ENCODE results near the gene TP73. TPM values are rescaled to one million over a fixed set of nuclear protein-coding genes. Genes with fewer than 3 reads are reported as not detected.
A peak's percentile ranks its signal among the peaks of the same experiment; 100 is the strongest.

The TP73 gene
- total RNA-seq, 1 donor from 2014 or later: 2.2 TPM

- Mint-ChIP-seq H3K27me3 (peaks cover 32% of the 10 kb centered on the region), H3K27ac (no peak overlapping the region), H3K36me3 (ENCODE audit: insufficient read depth) (no peaks in the 10 kb centered on the region), H3K4me3 (ENCODE audit: low read depth) (no peak overlapping the region), H3K4me1 (ENCODE audit: low read depth) (no peaks in the 10 kb centered on the region), H3K9me3 (ENCODE audit: low read depth) (no peaks in the 10 kb centered on the region)
- no peak for DNase-seq (ENCODE audit: low spot score, unreplicated experiment)
- no peak for TF ChIP-seq CTCF (IDR thresholded peaks at IDR 0.05; ENCODE audit: unreplicated experiment)
These were observed 29.8 kb downstream of the TP73 start for GRCh38 chr1:3681898-3682806.

- Mint-ChIP-seq H3K4me3 (ENCODE audit: low read depth) (no peak overlapping the region), H3K4me1 (ENCODE audit: low read depth) (no peaks in the 10 kb centered on the region), H3K36me3 (ENCODE audit: insufficient read depth) (no peaks in the 10 kb centered on the region), H3K27me3 (peaks cover 28% of the 10 kb centered on the region), H3K9me3 (ENCODE audit: low read depth) (no peaks in the 10 kb centered on the region), H3K27ac (no peak overlapping the region)
- DNase-seq (ENCODE audit: low spot score, unreplicated experiment): no peak
- no peak for TF ChIP-seq CTCF (IDR thresholded peaks at IDR 0.05; ENCODE audit: unreplicated experiment)
These were observed 30.9 kb downstream of the TP73 start for GRCh38 chr1:3683197-3683596.

GRCh38 chr1:3683992-3684391, 31.7 kb downstream of the TP73 start:
- Mint-ChIP-seq H3K27ac (no peak overlapping the region), H3K4me1 (ENCODE audit: low read depth) (no peaks in the 10 kb centered on the region), H3K9me3 (ENCODE audit: low read depth) (no peaks in the 10 kb centered on the region), H3K36me3 (ENCODE audit: insufficient read depth) (no peaks in the 10 kb centered on the region), H3K27me3 (peaks cover 30% of the 10 kb centered on the region), H3K4me3 (ENCODE audit: low read depth) (no peak overlapping the region)
- no peak for TF ChIP-seq CTCF (IDR thresholded peaks at IDR 0.05; ENCODE audit: unreplicated experiment)
- peak; percentile 49 for DNase-seq (ENCODE audit: low spot score, unreplicated experiment)

DNA sequence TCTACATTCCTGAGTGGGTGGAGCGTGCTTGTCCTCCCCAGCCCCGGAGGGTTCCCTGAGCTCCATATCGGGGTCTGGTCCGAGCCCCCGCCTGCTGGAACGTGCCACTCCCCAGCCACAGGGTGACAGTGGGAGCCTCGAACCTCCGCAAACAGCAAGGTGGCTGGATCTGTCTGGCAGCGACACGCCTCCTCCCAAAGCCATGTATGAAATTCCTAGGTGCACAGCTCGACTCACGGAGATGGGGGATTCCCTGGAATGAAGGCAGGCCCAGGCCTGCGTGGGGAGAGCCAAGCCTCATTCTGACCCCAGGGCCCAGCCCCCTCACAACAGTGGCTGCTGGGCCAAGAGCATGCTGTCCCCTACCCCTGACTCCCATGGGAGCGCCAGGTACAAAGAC, 32.9 kb downstream of the TP73 start:
- no peak for TF ChIP-seq CTCF (IDR thresholded peaks at IDR 0.05; ENCODE audit: unreplicated experiment)
- DNase-seq (ENCODE audit: low spot score, unreplicated experiment): no peak
- no peak overlapping the region for H3K27ac Mint-ChIP-seq
- H3K4me3 Mint-ChIP-seq (ENCODE audit: low read depth): no peak overlapping the region
- H3K4me1 Mint-ChIP-seq (ENCODE audit: low read depth): no peaks in the 10 kb centered on the region
- H3K9me3 Mint-ChIP-seq (ENCODE audit: low read depth): no peaks in the 10 kb centered on the region
- peaks cover 20% of the 10 kb centered on the region for H3K27me3 Mint-ChIP-seq
- H3K36me3 Mint-ChIP-seq (ENCODE audit: insufficient read depth): no peaks in the 10 kb centered on the region

DNA sequence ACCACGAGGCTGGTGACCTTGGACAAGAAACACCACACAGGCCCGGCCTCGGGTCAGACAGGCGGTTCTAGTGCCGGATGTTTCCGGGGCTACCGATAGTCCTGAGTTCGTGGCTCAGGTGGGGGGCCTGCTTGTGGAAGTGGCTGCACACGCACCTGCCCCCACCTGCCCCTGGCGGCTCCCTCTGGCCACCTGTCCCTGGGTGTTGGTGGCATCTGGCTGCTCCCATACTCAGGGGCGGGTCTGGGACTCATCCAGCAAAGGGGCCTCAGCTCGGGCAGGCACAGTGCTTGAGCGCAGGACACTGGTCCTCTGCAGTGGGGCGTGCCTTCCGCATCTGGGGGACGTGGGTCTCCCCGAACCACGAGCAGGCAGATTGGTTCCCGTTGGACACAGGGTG, 33.6 kb downstream of the TP73 start:
- Mint-ChIP-seq H3K4me1 (ENCODE audit: low read depth) (no peaks in the 10 kb centered on the region), H3K27ac (no peak overlapping the region)

More for the DNA sequence above, 33.6 kb downstream of the TP73 start:
- Mint-ChIP-seq H3K27me3 (peaks cover 20% of the 10 kb centered on the region), H3K9me3 (ENCODE audit: low read depth) (no peaks in the 10 kb centered on the region), H3K36me3 (ENCODE audit: insufficient read depth) (no peaks in the 10 kb centered on the region), H3K4me3 (ENCODE audit: low read depth) (no peak overlapping the region)
- TF ChIP-seq CTCF (IDR thresholded peaks at IDR 0.05; ENCODE audit: unreplicated experiment): no peak
- no peak for DNase-seq (ENCODE audit: low spot score, unreplicated experiment)
